Cardiac fibroblast (primary cell): Measurements from ENCODE around the gene KIAA1586.

ENCODE experiments used
- DNase-seq, 2 donors: peaks; one replicate each; pipeline versions ENCODE4 v3.0.0 to v3.0.0-alpha.2; 2010; ENCODE audit warnings: low read depth in 2 of 2
- H3K4me3 ChIP-seq, 2 donors: replicated peaks in 1 of 2; 1 replicate in 1 of 2; 2 replicates in 1 of 2; pipeline ENCODE4 v1.5.1; 2011; ENCODE audit warnings: low read depth in 2 of 2, low read length in 2 of 2, mild to moderate bottlenecking in 2 of 2, moderate library complexity in 1 of 2
- TF ChIP-seq, protein P1 (sequence below): IDR thresholded peaks from one replicate; pipeline ENCODE4 v1.5.1; 2011; ENCODE audit warnings: low read depth, mild to moderate bottlenecking, low read length, inconsistent platforms

The KIAA1586 gene

DNA sequence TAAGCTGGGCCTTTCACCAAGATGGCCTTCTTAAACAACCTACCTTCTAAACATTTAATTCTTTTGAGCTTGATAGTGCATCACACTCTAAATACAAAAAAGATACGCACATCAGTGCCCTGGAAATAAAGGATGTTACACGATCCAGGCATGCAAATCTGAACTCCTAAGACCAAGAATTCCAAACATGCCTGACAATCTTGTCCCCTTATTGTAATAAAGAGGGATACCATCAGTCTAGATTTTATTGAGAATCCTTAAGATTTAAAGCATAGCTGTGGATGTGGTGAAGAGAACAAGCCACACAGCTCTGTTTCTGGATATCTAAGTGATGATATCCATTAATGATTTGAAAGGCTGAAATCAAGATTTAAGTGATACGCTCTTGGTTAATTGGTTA, 56.5 kb downstream of the KIAA1586 start:
- no peak for DNase-seq
- TF ChIP-seq, protein P1, sequence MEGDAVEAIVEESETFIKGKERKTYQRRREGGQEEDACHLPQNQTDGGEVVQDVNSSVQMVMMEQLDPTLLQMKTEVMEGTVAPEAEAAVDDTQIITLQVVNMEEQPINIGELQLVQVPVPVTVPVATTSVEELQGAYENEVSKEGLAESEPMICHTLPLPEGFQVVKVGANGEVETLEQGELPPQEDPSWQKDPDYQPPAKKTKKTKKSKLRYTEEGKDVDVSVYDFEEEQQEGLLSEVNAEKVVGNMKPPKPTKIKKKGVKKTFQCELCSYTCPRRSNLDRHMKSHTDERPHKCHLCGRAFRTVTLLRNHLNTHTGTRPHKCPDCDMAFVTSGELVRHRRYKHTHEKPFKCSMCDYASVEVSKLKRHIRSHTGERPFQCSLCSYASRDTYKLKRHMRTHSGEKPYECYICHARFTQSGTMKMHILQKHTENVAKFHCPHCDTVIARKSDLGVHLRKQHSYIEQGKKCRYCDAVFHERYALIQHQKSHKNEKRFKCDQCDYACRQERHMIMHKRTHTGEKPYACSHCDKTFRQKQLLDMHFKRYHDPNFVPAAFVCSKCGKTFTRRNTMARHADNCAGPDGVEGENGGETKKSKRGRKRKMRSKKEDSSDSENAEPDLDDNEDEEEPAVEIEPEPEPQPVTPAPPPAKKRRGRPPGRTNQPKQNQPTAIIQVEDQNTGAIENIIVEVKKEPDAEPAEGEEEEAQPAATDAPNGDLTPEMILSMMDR: no peak
- no peak overlapping the region for H3K4me3 ChIP-seq

DNA sequence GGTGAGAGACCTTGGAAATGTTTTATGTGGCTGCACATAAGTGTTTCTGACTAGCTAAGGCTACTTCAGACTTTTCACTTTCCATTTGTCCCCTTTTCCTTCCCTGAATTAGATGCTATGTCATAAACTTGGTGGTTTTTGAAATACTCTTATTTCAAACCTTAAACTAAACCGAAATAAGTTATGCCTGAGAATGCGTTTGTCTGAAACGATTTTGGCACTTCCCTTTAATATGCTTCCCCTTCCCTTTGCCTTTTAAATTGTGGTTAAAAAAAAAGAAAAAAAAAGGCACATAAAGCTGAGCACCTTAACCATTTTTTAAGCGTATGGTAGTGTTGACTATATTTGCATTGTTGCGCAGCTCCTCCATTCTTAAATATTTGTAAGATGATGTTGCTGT, 57.8 kb downstream of the KIAA1586 start:
- TF ChIP-seq, protein P1: no peak
- no peak for DNase-seq
- H3K4me3 ChIP-seq: no peak overlapping the region
